ENCODE measurements around the gene CRIM1. TPM values are rescaled to one million over a fixed set of nuclear protein-coding genes. Genes with fewer than 3 reads are reported as not detected.

The CRIM1 gene
- total RNA-seq, 1 donor from 2014 or later: 790 TPM

GRCh38 chr2:36547906-36548305, 192.3 kb downstream of the CRIM1 start:
- no peak for DNase-seq (ENCODE audit: low read depth, low spot score)

- peak; percentile 71 for DNase-seq (ENCODE audit: low read depth, low spot score)
Measured at GRCh38 chr2:36549165-36549574, 193.6 kb downstream of the CRIM1 start.

- no peak for DNase-seq (ENCODE audit: low read depth, low spot score)
Measured at GRCh38 chr2:36550006-36550405, 194.4 kb downstream of the CRIM1 start.

GRCh38 chr2:36553683-36554082, 198.1 kb downstream of the CRIM1 start:
- no peak for DNase-seq (ENCODE audit: low read depth, low spot score)

- no peak for DNase-seq (ENCODE audit: low read depth, low spot score)
Measured at GRCh38 chr2:36554531-36554930, 199.0 kb downstream of the CRIM1 start.

GRCh38 chr2:36555789-36556188, 200.2 kb downstream of the CRIM1 start:
- DNase-seq (ENCODE audit: low read depth, low spot score): no peak

GRCh38 chr2:36556842-36557241, 201.3 kb downstream of the CRIM1 start:
- DNase-seq (ENCODE audit: low read depth, low spot score): no peak

- no peak for DNase-seq (ENCODE audit: low read depth, low spot score)
Measured at GRCh38 chr2:36559221-36559942, 203.8 kb downstream of the CRIM1 start.

GRCh38 chr2:36560726-36561125, 205.1 kb downstream of the CRIM1 start:
- no peak for DNase-seq (ENCODE audit: low read depth, low spot score)

- DNase-seq (ENCODE audit: low read depth, low spot score): peak; percentile 95
Measured at GRCh38 chr2:36561237-36561944, 205.8 kb downstream of the CRIM1 start.

GRCh38 chr2:36562240-36562639, 206.7 kb downstream of the CRIM1 start:
- DNase-seq (ENCODE audit: low read depth, low spot score): no peak

- no peak for DNase-seq (ENCODE audit: low read depth, low spot score)
Measured at GRCh38 chr2:36562973-36563532, 207.5 kb downstream of the CRIM1 start.

GRCh38 chr2:36564377-36564930, 208.9 kb downstream of the CRIM1 start:
- no peak for DNase-seq (ENCODE audit: low read depth, low spot score)

GRCh38 chr2:36565712-36566111, 210.1 kb downstream of the CRIM1 start:
- no peak for DNase-seq (ENCODE audit: low read depth, low spot score)

- no peak for DNase-seq (ENCODE audit: low read depth, low spot score)
Measured at GRCh38 chr2:36566887-36567286, 211.3 kb downstream of the CRIM1 start.

- DNase-seq (ENCODE audit: low read depth, low spot score): no peak
Measured at GRCh38 chr2:36567711-36568408, 212.3 kb downstream of the CRIM1 start.

GRCh38 chr2:36568516-36569246, 213.1 kb downstream of the CRIM1 start:
- peak; percentile 97 for DNase-seq (ENCODE audit: low read depth, low spot score)

GRCh38 chr2:36569267-36569856, 213.8 kb downstream of the CRIM1 start:
- no peak for DNase-seq (ENCODE audit: low read depth, low spot score)

- no peak for DNase-seq (ENCODE audit: low read depth, low spot score)
Measured at GRCh38 chr2:36570416-36570815, 214.8 kb downstream of the CRIM1 start.

- no peak for DNase-seq (ENCODE audit: low read depth, low spot score)
Measured at GRCh38 chr2:36572054-36572718, 216.6 kb downstream of the CRIM1 start.

Measured in pulmonary artery endothelial cell (primary cell).